GM12878 (cell line): ENCODE results near the gene ANGEL2. TPM values are rescaled to one million over a fixed set of nuclear protein-coding genes. Genes with fewer than 3 reads are reported as not detected.

ENCODE experiments used
- ATAC-seq: fragments of 200-7000 bp; cut with Tn5 transposase; 3 replicates; pipeline ENCODE4 v1.9.1; 2020; ENCODE audit warnings: mild to moderate bottlenecking, moderate library complexity
- BruUV-seq: library from RNA; stranded (reverse); fragments of 400-500 nt; replicated peaks from 2 replicates; lab custom pipeline; 2021; lab: Mats Ljungman, UMichigan
- CTCF ChIA-PET: fragments of 300-600 bp; sonication (Branson Sonifier 250); formaldehyde crosslinking; extraction: SDS; loops from one replicate; lab custom pipeline; 2021; ENCODE audit warnings: inconsistent platforms; lab: Yijun Ruan, JAX
- POLR2A ChIA-PET: fragments of 350-600 bp; formaldehyde crosslinking; extraction: SDS; loops from one replicate; lab custom pipeline; 2021; ENCODE audit warnings: inconsistent platforms; lab: Charles Lee
- RAD21 ChIA-PET: fragments of 300-600 bp; sonication (Branson Sonifier 250); formaldehyde crosslinking; loops from one replicate; lab custom pipeline; 2023; ENCODE audit warnings: antibody characterized with exemption; ENCODE audit not compliant: unreplicated experiment; lab: Charles Lee
- SMC1A ChIA-PET: fragments of 300-600 bp; sonication (Branson Sonifier 250); formaldehyde crosslinking; loops from one replicate; lab custom pipeline; 2023; ENCODE audit not compliant: unreplicated experiment, uncharacterized antibody; lab: Charles Lee
- DNase-seq: peaks from one replicate; pipeline ENCODE4 v3.0.0-alpha.2; 2011; ENCODE audit warnings: low read depth, low spot score
- FAIRE-seq: peaks from 3 replicates; lab custom pipeline; 2011; peaks lifted over from hg19 to GRCh38; lab: Jason Lieb, UNC
- H2AFZ ChIP-seq: 2 replicates; pipeline ENCODE4 v1.6.0; 2011; ENCODE audit warnings: low read depth, low read length, control low read depth; ENCODE audit not compliant: control insufficient read depth
- H3K27ac ChIP-seq: 2 replicates; pipeline ENCODE4 v1.5.1; 2011; ENCODE audit warnings: control low read depth; ENCODE audit not compliant: control insufficient read depth, insufficient read depth
- H3K27me3 ChIP-seq, 2 experiments: replicated peaks in 1 of 2; 2 replicates each; pipeline versions ENCODE4 v1.6.0 to v1.6.1; 2011; ENCODE audit warnings: low read length in 1 of 2; ENCODE audit not compliant: control insufficient read depth in 2 of 2, insufficient read depth in 2 of 2
- H3K36me3 ChIP-seq, 2 experiments: 2 replicates each; pipeline ENCODE4 v1.5.1; 2011; ENCODE audit warnings: low read length in 1 of 2; ENCODE audit not compliant: control insufficient read depth in 2 of 2, insufficient read depth in 2 of 2
- H3K4me1 ChIP-seq: 2 replicates; pipeline ENCODE4 v1.6.1; 2011; ENCODE audit warnings: mild to moderate bottlenecking, low read length, moderate library complexity, mixed read lengths; ENCODE audit not compliant: control insufficient read depth, insufficient read depth
- H3K4me2 ChIP-seq: 2 replicates; pipeline ENCODE4 v1.6.0; 2011; ENCODE audit warnings: control low read depth; ENCODE audit not compliant: control insufficient read depth, insufficient read depth
- H3K4me3 ChIP-seq: fragments of 200-600 bp; sonication (generic); 2 replicates; pipeline ENCODE4 v1.5.1; 2016
- H3K79me2 ChIP-seq: 2 replicates; pipeline ENCODE4 v1.6.0; 2011; ENCODE audit warnings: low read length; ENCODE audit not compliant: control insufficient read depth, insufficient read depth
- H3K9ac ChIP-seq: 2 replicates; pipeline ENCODE4 v1.8.0; 2011; ENCODE audit warnings: low read length, control low read depth, mixed read lengths; ENCODE audit not compliant: control insufficient read depth, insufficient read depth
- H3K9me3 ChIP-seq: replicated peaks from 3 replicates; pipeline ENCODE4 v1.5.1; 2011; ENCODE audit warnings: mild to moderate bottlenecking, low read length; ENCODE audit not compliant: control insufficient read depth, insufficient read depth
- H4K20me1 ChIP-seq: 2 replicates; pipeline ENCODE4 v1.6.0; 2011; ENCODE audit not compliant: control insufficient read depth, insufficient read depth
- CBFB ChIP-seq: IDR thresholded peaks from 2 replicates; pipeline ENCODE4 v1.6.1; 2016; ENCODE audit warnings: antibody characterized with exemption, low read depth
- CBX3 ChIP-seq: fragments of 200-600 bp; sonication (generic); IDR thresholded peaks from 2 replicates; pipeline ENCODE4 v1.6.1; 2016; ENCODE audit warnings: low read depth, borderline replicate concordance
- DPF2 ChIP-seq: fragments of 450-650 bp; IDR thresholded peaks from 2 replicates; pipeline ENCODE4 v1.6.1; 2017; ENCODE audit warnings: mild to moderate bottlenecking
- EED ChIP-seq: sonication (generic); IDR thresholded peaks from 2 replicates; pipeline ENCODE4 v1.6.1; 2016; ENCODE audit warnings: antibody characterized with exemption, low read depth
- HDAC2 ChIP-seq: fragments of 200-600 bp; sonication (generic); IDR thresholded peaks from 2 replicates; pipeline ENCODE4 v1.6.1; 2017
- HDGF ChIP-seq: fragments of 450-650 bp; IDR thresholded peaks from 2 replicates; pipeline ENCODE4 v1.6.1; 2016; ENCODE audit warnings: antibody characterized with exemption
- IKZF1 ChIP-seq: fragments of 450-650 bp; conservative IDR thresholded peaks from 2 replicates; pipeline ENCODE4 v1.6.1; 2017; ENCODE audit warnings: antibody characterized with exemption, mild to moderate bottlenecking
- IKZF2 ChIP-seq, 2 experiments: fragments of 450-650 bp; IDR thresholded peaks; 2 replicates each; pipeline ENCODE4 v1.6.1; 2017; ENCODE audit warnings: mild to moderate bottlenecking in 2 of 2, moderate library complexity in 2 of 2
- NBN ChIP-seq: fragments of 450-650 bp; IDR thresholded peaks from 2 replicates; pipeline ENCODE4 v1.6.1; 2016
- NR2F1 ChIP-seq: fragments of 450-650 bp; conservative IDR thresholded peaks from 2 replicates; pipeline ENCODE4 v1.6.1; 2017; ENCODE audit warnings: mild to moderate bottlenecking
- POLR2AphosphoS5 ChIP-seq: IDR thresholded peaks from 2 replicates; pipeline ENCODE4 v1.6.1; 2011; ENCODE audit warnings: mild to moderate bottlenecking, low read length, inconsistent platforms
- RCOR1 ChIP-seq: conservative IDR thresholded peaks from 2 replicates; pipeline ENCODE4 v1.6.1; 2012; ENCODE audit warnings: low read depth, low read length, improper control_type of control experiment
- RUNX3 ChIP-seq: IDR thresholded peaks from 2 replicates; pipeline ENCODE4 v1.6.1; 2012; ENCODE audit warnings: low read length, inconsistent platforms
- SMAD5 ChIP-seq: IDR thresholded peaks from 2 replicates; pipeline ENCODE4 v1.6.1; 2016; ENCODE audit warnings: antibody characterized with exemption, low read depth
- SPI1 ChIP-seq: IDR thresholded peaks from 2 replicates; pipeline ENCODE4 v1.6.1; 2011; ENCODE audit warnings: low read depth, mild to moderate bottlenecking, low read length, moderate library complexity, borderline replicate concordance; ENCODE audit not compliant: insufficient read depth
- TCF3 ChIP-seq: IDR thresholded peaks from 2 replicates; pipeline ENCODE4 v1.6.1; 2012; ENCODE audit warnings: low read depth, mild to moderate bottlenecking, low read length, borderline replicate concordance; ENCODE audit not compliant: insufficient read depth
- TCF7 ChIP-seq: IDR thresholded peaks from 2 replicates; pipeline ENCODE4 v1.6.1; 2014; ENCODE audit warnings: antibody characterized with exemption, borderline replicate concordance
- WGBS: methylation state at CpG from one replicate; pipeline ENCODE4 v1.1.6; 2016; ENCODE audit warnings: low lambda C conversion rate; ENCODE audit not compliant: insufficient replicate concordance, insufficient coverage; ENCODE audit errors: missing lambda C conversion rate; 5-methylcytosine and 5-hydroxymethylcytosine counted together
- in situ Hi-C: fragments of 300-500 bp; cut with MboI; formaldehyde crosslinking; loops from 9 replicates; pipeline ENCODE4 v1.14.3; 2018; ENCODE audit warnings: mixed read lengths
- intact Hi-C: fragments of 100-400 bp; cut with micrococcal nuclease; formaldehyde crosslinking; loops from one replicate; pipeline ENCODE4 v1.14.2; 2022; ENCODE audit not compliant: unreplicated experiment
- polyA plus RNA-seq, 11 experiments: library from polyadenylated mRNA; depleted of rRNA in 4 of 11; unstranded in 6 of 11; stranded (reverse) in 5 of 11; fragments of >200 nt; fragmentation: Nextera tagmentation in 4 of 11; fragmentation: Illumina TruSeq in 1 of 11; extraction: Ambion mirVana in 4 of 11; extraction: Trizol in 1 of 11; gene quantifications; 1 replicate in 1 of 11; 2 replicates in 10 of 11; pipeline versions ENCODE4 v1.2.1 to v1.2.3, GENCODE V29; 2011 to 2016; ENCODE audit warnings: inconsistent platforms in 2 of 11, missing spikeins in 2 of 11, low read depth in 1 of 11
- total RNA-seq, 4 experiments: library from RNA; depleted of rRNA in 3 of 4; stranded (reverse); fragments of >200 nt in 3 of 4; fragmentation: Illumina TruSeq in 1 of 4; extraction: Trizol in 1 of 4; gene quantifications; 2 replicates each; pipeline versions ENCODE4 v1.2.1 to v1.2.3, GENCODE V29; 2013 to 2021
- TF ChIP-seq, protein P1 (sequence below): fragments of 450-650 bp; IDR thresholded peaks from 2 replicates; pipeline ENCODE4 v1.6.1; 2017; ENCODE audit warnings: mild to moderate bottlenecking, moderate library complexity
- TF ChIP-seq, protein P2 (sequence below): fragments of 450-650 bp; IDR thresholded peaks from 2 replicates; pipeline ENCODE4 v1.6.1; 2016; ENCODE audit warnings: mild to moderate bottlenecking

Gene ANGEL2
- total and polyA plus RNA-seq, 10 of the 15 experiments (the other 5 are each of a cell fraction or from before 2014, with no cell fraction given): 6.3 to 53.9 (median 30.7) TPM

DNA sequence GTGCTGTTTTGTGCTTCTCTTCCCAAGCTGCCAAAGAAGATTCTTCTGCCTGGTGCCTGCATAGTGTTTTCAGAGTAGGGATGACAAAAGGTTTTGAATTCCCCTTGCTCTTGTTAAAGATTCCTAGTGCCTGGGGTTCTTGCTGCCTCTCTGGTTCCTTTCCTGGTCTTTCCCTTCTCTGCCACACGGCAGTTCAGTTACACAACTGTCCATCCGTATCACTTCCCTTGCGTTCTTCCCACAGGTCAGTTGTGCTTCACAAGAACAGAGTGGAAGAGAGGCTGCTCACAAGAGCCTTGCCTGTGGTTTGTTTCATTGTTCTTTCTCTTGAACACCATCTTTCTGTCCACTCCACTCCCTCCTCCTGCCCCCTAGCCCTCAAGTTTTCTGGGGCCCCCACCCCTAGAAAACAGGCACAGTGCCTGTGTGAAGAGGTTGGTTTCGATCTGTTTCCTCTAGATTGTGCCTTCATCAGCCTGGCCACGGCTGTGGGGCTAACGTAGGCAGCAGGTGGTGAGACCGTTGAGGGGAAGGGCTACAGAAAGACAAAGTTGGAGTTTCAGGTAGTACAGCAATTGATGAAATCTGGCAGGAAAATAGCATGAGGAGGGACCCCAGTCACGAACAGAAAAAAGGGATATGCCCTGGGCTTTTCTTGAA lies 59.6 kb downstream of the ANGEL2 start:
- FAIRE-seq (no peak), DNase-seq (no peak)
- in situ Hi-C loops: no loop called here
- TF ChIP-seq EED (peak; percentile 62), IKZF2 (IDR thresholded peaks at IDR 0.05) (peak in 1 of 2 experiments; percentile 47; a peak in 1 of 4 replicates), POLR2AphosphoS5 (peak; percentile 49; the same call in 1 of the 2 replicates), SPI1 (peak; percentile 25; the same call in 1 of the 2 replicates), NR2F1 (no peak), CBFB (0 out of 2 replicates have a peak, but pooled peaks have one; percentile 20), HDAC2 (no peak), SMAD5 (no peak), TCF3 (peak; percentile 48; the same call in 1 of the 2 replicates), RUNX3 (no peak), DPF2 (no peak), NBN (no peak), HDGF (0 out of 2 replicates have a peak, but pooled peaks have one; percentile 46), IKZF1 (peak; percentile 48; the same call in 1 of the 2 replicates), CBX3 (no peak), RCOR1 (no peak), TCF7 (no peak)
- TF ChIP-seq, protein P1, sequence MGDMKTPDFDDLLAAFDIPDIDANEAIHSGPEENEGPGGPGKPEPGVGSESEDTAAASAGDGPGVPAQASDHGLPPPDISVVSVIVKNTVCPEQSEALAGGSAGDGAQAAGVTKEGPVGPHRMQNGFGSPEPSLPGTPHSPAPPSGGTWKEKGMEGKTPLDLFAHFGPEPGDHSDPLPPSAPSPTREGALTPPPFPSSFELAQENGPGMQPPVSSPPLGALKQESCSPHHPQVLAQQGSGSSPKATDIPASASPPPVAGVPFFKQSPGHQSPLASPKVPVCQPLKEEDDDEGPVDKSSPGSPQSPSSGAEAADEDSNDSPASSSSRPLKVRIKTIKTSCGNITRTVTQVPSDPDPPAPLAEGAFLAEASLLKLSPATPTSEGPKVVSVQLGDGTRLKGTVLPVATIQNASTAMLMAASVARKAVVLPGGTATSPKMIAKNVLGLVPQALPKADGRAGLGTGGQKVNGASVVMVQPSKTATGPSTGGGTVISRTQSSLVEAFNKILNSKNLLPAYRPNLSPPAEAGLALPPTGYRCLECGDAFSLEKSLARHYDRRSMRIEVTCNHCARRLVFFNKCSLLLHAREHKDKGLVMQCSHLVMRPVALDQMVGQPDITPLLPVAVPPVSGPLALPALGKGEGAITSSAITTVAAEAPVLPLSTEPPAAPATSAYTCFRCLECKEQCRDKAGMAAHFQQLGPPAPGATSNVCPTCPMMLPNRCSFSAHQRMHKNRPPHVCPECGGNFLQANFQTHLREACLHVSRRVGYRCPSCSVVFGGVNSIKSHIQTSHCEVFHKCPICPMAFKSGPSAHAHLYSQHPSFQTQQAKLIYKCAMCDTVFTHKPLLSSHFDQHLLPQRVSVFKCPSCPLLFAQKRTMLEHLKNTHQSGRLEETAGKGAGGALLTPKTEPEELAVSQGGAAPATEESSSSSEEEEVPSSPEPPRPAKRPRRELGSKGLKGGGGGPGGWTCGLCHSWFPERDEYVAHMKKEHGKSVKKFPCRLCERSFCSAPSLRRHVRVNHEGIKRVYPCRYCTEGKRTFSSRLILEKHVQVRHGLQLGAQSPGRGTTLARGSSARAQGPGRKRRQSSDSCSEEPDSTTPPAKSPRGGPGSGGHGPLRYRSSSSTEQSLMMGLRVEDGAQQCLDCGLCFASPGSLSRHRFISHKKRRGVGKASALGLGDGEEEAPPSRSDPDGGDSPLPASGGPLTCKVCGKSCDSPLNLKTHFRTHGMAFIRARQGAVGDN: peak; percentile 78
- TF ChIP-seq, protein P2, sequence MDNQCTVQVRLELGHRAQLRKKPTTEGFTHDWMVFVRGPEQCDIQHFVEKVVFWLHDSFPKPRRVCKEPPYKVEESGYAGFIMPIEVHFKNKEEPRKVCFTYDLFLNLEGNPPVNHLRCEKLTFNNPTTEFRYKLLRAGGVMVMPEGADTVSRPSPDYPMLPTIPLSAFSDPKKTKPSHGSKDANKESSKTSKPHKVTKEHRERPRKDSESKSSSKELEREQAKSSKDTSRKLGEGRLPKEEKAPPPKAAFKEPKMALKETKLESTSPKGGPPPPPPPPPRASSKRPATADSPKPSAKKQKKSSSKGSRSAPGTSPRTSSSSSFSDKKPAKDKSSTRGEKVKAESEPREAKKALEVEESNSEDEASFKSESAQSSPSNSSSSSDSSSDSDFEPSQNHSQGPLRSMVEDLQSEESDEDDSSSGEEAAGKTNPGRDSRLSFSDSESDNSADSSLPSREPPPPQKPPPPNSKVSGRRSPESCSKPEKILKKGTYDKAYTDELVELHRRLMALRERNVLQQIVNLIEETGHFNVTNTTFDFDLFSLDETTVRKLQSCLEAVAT: no peak

More for the DNA sequence above, 59.6 kb downstream of the ANGEL2 start:
- Histone ChIP-seq H3K9ac (peak overlapping the region; percentile 56), H3K36me3 (peaks cover 4 to 9% of the 10 kb centered on the region in 2 experiments; a peak in 3 of 4 replicates), H3K27ac (peak overlapping the region; percentile 92), H3K27me3 (no peaks in the 10 kb centered on the region), H3K9me3 (no peaks in the 10 kb centered on the region), H3K4me1 (peaks cover 72% of the 10 kb centered on the region), H3K4me2 (peak overlapping the region; percentile 64), H4K20me1 (no peaks in the 10 kb centered on the region), H2AFZ (peak overlapping the region; percentile 18; the same call in 1 of the 2 replicates), H3K79me2 (peaks cover 88% of the 10 kb centered on the region), H3K4me3 (peak overlapping the region; percentile 46; the same call in 1 of the 2 replicates)
- intact Hi-C loops: loop anchor here (2.0 to 5.0 kb wide), 4 partner anchors 23 to 161 kb away; no protein-coding TSS in a partner anchor
- ATAC-seq: peak; percentile 32
- 74% methylated on average over 8 of the region's 8 CpGs for WGBS
- ChIA-PET POLR2A (interaction anchor here (3.1 to 7.4 kb wide), 4 partner anchors 9 to 164 kb away, joined by 8 to 55 read pairs (median 24); partner anchors contain the start of genes NSL1 and TATDN3), SMC1A (interaction anchor here (1.3 to 4.9 kb wide), 6 partner anchors 12 to 39 kb away, joined by 3 to 75 read pairs (median 12); no protein-coding TSS in a partner anchor), CTCF (interaction anchor here (0.6 to 2.8 kb wide), 4 partner anchors 25 to 141 kb away, joined by 3 to 15 read pairs (median 4); no protein-coding TSS in a partner anchor), RAD21 (interaction anchor here (1.3 kb wide), 1 partner anchor 58 kb away, joined by 3 read pairs; no protein-coding TSS in a partner anchor)
- no TSS peak for BruUV-seq
